NCI-H69 (cell line): ENCODE measurements around the gene EAPP.
"Not testable (repeated sequence)": the region's sequence is repeated elsewhere in the genome, so short reads cannot be mapped to it uniquely, and the experiment has no call there.

Experiments
- DNase-seq: peaks from one replicate; lab custom pipeline; 2025; lab: John Stamatoyannopoulos, UW

Gene EAPP

DNA sequence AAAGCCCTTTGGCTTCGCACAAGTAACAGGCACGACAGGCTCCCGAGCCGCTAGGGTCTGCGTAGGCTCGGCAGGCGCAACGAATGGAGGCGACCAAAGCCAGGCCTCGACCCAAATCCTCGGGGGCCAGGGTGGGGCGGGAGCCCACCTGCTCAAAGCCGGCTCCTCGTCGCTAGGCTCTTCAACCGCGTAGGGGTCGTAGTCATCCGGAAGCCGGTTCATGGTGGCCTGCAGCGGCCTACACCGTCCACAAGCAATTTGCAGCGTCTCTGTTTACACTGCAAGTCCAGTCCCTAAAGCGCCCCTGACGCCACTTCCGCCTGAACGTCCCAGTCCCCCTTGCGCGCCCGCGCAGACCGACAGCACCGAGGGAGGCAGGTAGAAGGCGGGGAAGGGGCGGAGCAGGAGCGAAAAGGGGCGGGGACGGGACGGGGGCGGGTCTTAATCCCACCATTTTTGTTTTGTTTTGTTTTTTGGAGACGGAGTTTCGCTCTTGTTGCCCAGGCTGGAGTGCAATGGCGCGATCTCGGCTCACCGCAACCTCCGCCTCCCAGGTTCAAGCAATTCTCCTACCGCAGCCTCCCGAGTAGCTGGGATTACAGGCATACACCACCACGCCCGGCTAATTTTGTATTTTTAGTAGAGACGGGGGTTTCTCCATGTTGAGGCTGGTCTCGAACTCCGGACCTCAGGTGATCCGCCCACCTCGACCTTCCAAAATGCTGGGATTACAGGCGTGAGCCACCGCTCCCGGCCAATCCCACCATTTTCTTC, at the start of gene EAPP:
EAPP (minus strand) TSS at position 295 of the 774 bp plus-strand sequence; CDS start at position 222, 73 bp downstream.
- no peak for DNase-seq

DNA sequence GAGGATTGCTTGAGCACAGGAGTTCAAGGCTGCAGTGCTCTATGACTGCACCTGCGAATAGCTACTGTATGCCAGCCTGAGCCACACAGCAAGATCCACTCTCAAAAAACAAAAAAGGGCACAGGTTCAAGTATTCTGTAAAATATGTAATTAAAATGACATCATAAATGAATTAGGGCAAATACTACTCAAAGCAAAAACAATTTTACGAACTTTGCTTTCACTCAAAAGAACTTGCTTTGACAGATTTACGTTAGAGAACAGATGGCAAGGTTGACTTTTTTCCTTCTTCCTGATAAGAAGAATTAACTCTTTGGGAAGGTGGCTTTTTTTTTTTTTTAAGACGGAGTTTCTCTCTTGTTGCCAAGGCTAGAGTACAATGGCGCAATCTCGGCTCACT, 44.0 kb upstream of the EAPP start:
- peak; percentile 86 for DNase-seq

- DNase-seq, result no peak
Measured at GRCh38 chr14:34582117-34582680, 42.7 kb upstream of the EAPP start.

DNA sequence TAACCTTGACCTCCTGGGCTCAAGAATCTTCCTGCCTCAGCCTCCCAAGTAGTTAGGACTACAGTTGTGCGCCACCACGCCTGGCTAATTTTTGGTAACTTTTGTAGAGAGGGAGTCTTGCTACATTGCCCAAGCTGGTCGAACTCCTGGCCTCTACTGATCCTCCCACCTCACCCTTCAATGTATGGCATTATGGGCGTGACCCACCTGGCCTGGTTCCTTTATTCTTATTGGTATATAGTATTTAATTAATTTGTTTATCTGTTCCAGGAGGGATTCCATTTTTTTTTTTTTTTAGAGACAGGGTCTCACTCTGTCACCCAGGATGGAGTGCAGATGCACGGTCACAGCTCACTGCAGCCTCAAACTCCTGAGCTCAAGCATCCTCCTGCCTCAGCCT, 40.9 kb upstream of the EAPP start:
- DNase-seq, result no peak

- no peak for DNase-seq
Measured at GRCh38 chr14:34571771-34572170, 32.3 kb upstream of the EAPP start.

GRCh38 chr14:34569750-34570149, 30.2 kb upstream of the EAPP start:
- no peak for DNase-seq

DNA sequence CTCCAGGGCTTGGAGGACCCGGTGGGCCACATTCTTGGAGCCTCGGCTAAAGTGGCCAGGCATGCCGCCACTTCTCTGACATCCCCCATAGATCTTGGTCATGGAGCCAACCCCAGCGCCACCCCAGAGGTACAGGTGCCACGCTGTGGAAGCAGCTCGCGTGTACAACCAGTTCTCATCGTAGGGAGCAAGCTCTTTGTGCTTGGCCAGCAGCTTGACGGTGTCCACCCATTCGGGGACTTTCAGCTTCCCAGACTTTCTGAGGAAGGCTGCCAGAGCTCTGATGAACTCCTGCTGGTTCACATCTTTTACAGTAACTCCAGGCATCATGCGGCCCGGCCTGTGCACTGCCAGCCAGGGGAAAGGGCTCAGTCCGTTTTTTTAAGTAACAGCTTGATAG, 29.3 kb upstream of the EAPP start:
- no peak for DNase-seq

DNA sequence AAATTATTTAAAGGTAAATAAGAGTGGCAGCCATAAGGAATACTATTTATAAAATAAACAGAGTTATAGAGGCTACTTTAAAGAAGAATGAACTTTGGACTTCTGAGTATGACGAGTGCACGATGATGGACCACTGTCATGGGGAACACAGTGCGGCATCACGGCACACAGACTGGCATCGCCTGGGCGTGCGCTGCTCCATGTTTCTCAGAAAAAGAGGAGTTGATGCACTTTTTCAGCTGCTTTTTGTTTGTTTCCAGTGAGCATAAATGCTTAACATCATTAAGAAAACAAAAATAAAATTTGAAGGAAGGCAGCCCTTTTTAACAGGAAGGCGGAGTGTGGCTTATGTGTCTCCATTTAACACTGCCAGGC, 23.3 kb upstream of the EAPP start:
- DNase-seq, result no peak

GRCh38 chr14:34562037-34562775, 22.7 kb upstream of the EAPP start:
- not testable (repeated sequence) for DNase-seq

DNA sequence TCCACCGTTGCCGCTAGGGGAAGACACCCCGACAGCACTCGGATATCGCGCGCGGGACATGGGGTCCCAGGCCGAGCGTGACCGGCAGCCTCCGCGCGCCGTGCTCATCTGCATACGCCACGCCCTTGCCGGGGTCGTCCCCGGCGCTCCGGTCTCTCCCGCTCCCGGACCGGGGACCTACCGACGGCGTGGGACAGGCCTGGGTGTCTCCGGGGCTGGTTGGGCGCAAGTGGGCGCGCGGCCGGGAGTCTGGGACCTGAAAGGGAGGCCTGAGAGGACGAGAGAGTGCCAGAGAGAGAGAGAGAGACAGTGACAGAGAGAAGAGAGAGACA, 17.0 kb upstream of the EAPP start:
- not testable (repeated sequence) for DNase-seq

- not testable (repeated sequence) for DNase-seq
Measured at GRCh38 chr14:34555583-34556497, 16.3 kb upstream of the EAPP start.

DNA sequence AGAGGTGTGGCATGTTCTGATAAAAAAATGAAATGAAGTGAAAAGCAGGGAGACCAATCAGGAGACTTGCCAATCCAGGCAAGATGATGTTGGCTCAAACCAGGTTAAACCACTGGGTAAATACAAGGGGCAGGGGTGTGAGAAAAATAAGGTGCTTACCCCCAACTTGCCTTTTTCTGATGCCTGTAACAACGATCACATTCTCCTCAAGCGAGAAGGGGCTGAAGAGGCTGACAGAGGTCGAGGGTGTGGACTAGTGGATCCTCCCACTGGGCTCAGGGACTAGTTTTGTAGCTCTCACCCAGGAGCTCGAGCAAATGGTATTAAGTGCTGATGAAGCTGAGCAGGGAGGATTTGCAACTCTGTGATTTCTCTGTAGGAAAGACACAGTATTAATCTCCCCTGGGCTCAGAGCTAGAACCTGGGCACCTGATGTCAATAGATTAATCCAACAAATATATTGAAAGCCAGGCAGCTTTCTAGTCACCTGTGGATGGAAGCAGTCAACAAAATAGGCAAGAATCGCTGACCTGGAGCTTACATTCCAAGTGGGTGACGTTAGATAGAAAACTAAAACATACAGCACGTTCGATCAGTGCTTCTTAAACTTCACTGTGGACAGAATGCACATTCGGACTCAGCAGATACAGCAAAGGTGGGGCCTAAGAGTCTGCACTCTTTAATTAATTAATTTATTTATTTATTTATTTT, 15.2 kb upstream of the EAPP start:
- DNase-seq, result no peak

- not testable (repeated sequence) for DNase-seq
Measured at GRCh38 chr14:34549276-34549966, 9.9 kb upstream of the EAPP start.

DNA sequence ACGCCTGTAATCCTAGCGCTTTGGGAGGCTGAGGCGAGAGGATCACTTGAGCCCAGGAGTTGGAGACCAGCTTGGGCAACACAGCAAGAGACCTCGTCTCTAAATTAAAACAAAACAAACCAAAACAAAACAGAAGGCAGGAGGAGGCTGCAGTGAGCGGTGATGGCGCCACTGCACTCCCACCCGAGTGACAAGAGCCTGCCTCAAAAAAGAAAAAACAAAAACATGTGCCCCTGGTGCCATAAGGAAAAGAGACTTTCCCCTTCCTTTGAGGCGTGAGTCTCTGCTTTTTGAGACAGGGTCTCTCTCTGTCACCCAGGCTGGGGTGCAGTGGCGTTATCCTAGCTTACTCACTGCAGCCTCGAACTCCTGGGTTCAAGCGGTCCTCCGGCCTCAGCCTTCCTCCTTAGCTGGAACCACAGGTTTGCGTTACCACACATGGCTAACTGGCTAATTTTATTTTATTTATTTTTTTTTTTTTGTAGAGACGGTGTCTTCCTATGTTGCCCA, 9.0 kb upstream of the EAPP start:
- DNase-seq, result no peak

DNA sequence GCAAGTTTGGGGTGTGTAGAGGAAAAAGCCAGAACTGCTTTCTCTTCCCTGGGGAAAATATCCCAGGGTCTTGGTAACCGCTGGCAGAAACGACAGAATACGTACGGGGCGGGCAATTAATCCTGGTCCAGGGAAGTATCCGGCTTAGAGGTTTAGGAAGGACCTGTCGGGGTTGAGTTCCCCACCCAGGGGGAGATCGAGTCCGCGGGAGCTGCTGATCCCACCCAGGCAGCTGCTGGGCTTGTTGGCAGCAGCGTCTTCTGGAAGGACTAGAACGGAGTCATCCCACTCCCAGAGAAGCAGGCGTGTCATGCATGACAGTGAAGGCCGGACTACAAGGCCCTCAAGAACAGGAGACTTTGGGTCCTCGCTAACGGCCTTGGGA, 7.6 kb upstream of the EAPP start:
- not testable (repeated sequence) for DNase-seq

DNA sequence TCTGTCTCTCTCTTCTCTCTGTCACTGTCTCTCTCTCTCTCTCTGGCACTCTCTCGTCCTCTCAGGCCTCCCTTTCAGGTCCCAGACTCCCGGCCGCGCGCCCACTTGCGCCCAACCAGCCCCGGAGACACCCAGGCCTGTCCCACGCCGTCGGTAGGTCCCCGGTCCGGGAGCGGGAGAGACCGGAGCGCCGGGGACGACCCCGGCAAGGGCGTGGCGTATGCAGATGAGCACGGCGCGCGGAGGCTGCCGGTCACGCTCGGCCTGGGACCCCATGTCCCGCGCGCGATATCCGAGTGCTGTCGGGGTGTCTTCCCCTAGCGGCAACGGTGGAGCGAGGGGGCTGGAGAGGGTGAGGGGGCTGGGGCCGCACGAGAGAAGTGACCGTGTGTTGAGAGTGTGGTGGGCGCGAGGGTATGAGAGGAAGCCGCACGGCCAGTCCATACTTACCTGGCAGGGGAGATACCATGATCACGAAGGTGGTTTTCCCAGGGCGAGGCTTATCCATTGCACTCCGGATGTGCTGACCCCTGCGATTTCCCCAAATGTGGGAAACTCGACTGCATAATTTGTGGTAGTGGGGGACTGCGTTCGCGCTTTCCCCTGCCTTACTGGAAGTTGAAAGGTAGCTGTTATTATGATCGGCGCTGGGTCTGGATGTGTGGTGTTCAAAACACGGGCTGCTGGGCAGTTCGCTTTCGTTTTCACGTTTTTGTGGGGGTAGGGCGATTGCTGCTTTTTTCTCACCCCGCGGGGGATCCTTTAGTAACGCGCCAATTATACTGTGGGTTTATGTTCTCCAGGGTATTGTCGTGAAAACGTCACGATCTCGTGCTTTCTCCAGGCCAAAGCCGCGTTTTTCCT, 7.0 kb upstream of the EAPP start:
- DNase-seq, result not testable (repeated sequence)

GRCh38 chr14:34540181-34541059, 919 bp upstream of the EAPP start:
- DNase-seq, result not testable (repeated sequence)

- no peak for DNase-seq
Measured at GRCh38 chr14:34538871-34539406, 562 bp downstream of the EAPP start.
